ENCODE data around the gene WDR36. TPM values are rescaled to one million over a fixed set of nuclear protein-coding genes. Genes with fewer than 3 reads are reported as not detected.

The WDR36 gene
- total and polyA plus RNA-seq, 2 of the 13 experiments (the other 11 are each of a cell fraction or from before 2014, with no cell fraction given): 18.2 to 40.6 TPM

- H3K27ac ChIP-seq (ENCODE audit: extremely low read length, insufficient read depth, low read length): no peak overlapping the region
- no peak overlapping the region for H3K4me3 ChIP-seq (replicated peaks in 1 of 3; ENCODE audit: insufficient read depth in 1 of 3, low read depth in 2 of 3, low read length in 3 of 3)
- H4K20me1 ChIP-seq (ENCODE audit: insufficient read depth, low read length): no peaks in the 10 kb centered on the region
- H3K79me2 ChIP-seq (ENCODE audit: insufficient read depth, low read length): no peaks in the 10 kb centered on the region
- no peaks in the 10 kb centered on the region for H3K9me3 ChIP-seq (ENCODE audit: low read length)
- no peak overlapping the region for H3K9ac ChIP-seq (ENCODE audit: insufficient read depth, low read depth, low read length)
- ChIA-PET CTCF (ENCODE audit: low intra/inter-chr PET ratio, low total read pairs) (no interaction called here), POLR2A (no interaction called here)
- H2AFZ ChIP-seq (ENCODE audit: low read length): no peak overlapping the region
- DNase-seq (ENCODE audit: low spot score) (no peak), ATAC-seq (no peak), FAIRE-seq (no peak)
- H3K36me3 ChIP-seq (replicated peaks in 1 of 2; ENCODE audit: control insufficient read depth in 1 of 2, insufficient read depth in 2 of 2, low read length in 2 of 2): no peaks in the 10 kb centered on the region
- BruUV-seq (replicated peaks): no TSS peak
- no peaks in the 10 kb centered on the region; a peak in 1 of 5 replicates for H3K27me3 ChIP-seq (ENCODE audit: control insufficient read depth in 1 of 2, insufficient read depth in 2 of 2, low read length in 2 of 2)
- in situ Hi-C loops (cut with HindIII; ENCODE audit: extremely low pct_ligation_motif_present, low pct_unique_long_range_greater_than_20kb) (no loop called here), intact Hi-C loops (cut with micrococcal nuclease; ENCODE audit: unreplicated experiment) (no loop called here)
- no peak overlapping the region for H3K4me2 ChIP-seq (ENCODE audit: low read depth, low read length)
- WGBS (ENCODE audit: low lambda C conversion rate): 3% methylated on average over 2 of the region's 2 CpGs
- H3K4me1 ChIP-seq (ENCODE audit: insufficient read depth, low read length): no peaks in the 10 kb centered on the region
- TF ChIP-seq, protein P1, sequence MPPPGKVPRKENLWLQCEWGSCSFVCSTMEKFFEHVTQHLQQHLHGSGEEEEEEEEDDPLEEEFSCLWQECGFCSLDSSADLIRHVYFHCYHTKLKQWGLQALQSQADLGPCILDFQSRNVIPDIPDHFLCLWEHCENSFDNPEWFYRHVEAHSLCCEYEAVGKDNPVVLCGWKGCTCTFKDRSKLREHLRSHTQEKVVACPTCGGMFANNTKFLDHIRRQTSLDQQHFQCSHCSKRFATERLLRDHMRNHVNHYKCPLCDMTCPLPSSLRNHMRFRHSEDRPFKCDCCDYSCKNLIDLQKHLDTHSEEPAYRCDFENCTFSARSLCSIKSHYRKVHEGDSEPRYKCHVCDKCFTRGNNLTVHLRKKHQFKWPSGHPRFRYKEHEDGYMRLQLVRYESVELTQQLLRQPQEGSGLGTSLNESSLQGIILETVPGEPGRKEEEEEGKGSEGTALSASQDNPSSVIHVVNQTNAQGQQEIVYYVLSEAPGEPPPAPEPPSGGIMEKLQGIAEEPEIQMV (CRISPR knock-in tag; IDR thresholded peaks at IDR 0.05; ENCODE audit: low read depth): no peak
- no peak for TF ChIP-seq ZNF619 (CRISPR knock-in tag; IDR thresholded peaks at IDR 0.05)
- no peak for TF ChIP-seq ZNF143 (CRISPR knock-in tag; IDR thresholded peaks at IDR 0.05)
- no peak for TF ChIP-seq ZNF275 (CRISPR knock-in tag; IDR thresholded peaks at IDR 0.05; ENCODE audit: borderline replicate concordance)
- no peak for TF ChIP-seq PTBP1 (IDR thresholded peaks at IDR 0.05; ENCODE audit: low read depth, low read length, poor library complexity, severe bottlenecking)
- TF ChIP-seq ZNF841 (CRISPR knock-in tag; IDR thresholded peaks at IDR 0.05; ENCODE audit: borderline replicate concordance): no peak
- no peak for TF ChIP-seq REST (IDR thresholded peaks at IDR 0.05; ENCODE audit: borderline replicate concordance in 1 of 2, low read depth in 1 of 2, low read length in 2 of 2)
- TF ChIP-seq GABPB1 (CRISPR knock-in tag; IDR thresholded peaks at IDR 0.05): no peak
- TF ChIP-seq NFE2 (CRISPR knock-in tag; IDR thresholded peaks at IDR 0.05): no peak
- TF ChIP-seq, protein P2, sequence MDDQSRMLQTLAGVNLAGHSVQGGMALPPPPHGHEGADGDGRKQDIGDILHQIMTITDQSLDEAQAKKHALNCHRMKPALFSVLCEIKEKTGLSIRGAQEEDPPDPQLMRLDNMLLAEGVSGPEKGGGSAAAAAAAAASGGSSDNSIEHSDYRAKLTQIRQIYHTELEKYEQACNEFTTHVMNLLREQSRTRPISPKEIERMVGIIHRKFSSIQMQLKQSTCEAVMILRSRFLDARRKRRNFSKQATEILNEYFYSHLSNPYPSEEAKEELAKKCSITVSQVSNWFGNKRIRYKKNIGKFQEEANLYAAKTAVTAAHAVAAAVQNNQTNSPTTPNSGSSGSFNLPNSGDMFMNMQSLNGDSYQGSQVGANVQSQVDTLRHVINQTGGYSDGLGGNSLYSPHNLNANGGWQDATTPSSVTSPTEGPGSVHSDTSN (CRISPR knock-in tag; IDR thresholded peaks at IDR 0.05; ENCODE audit: borderline replicate concordance): no peak
- TF ChIP-seq, protein P3, sequence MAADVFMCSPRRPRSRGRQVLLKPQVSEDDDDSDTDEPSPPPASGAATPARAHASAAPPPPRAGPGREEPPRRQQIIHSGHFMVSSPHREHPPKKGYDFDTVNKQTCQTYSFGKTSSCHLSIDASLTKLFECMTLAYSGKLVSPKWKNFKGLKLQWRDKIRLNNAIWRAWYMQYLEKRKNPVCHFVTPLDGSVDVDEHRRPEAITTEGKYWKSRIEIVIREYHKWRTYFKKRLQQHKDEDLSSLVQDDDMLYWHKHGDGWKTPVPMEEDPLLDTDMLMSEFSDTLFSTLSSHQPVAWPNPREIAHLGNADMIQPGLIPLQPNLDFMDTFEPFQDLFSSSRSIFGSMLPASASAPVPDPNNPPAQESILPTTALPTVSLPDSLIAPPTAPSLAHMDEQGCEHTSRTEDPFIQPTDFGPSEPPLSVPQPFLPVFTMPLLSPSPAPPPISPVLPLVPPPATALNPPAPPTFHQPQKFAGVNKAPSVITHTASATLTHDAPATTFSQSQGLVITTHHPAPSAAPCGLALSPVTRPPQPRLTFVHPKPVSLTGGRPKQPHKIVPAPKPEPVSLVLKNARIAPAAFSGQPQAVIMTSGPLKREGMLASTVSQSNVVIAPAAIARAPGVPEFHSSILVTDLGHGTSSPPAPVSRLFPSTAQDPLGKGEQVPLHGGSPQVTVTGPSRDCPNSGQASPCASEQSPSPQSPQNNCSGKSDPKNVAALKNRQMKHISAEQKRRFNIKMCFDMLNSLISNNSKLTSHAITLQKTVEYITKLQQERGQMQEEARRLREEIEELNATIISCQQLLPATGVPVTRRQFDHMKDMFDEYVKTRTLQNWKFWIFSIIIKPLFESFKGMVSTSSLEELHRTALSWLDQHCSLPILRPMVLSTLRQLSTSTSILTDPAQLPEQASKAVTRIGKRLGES (CRISPR knock-in tag; IDR thresholded peaks at IDR 0.05; ENCODE audit: borderline replicate concordance): no peak
These were observed 45.9 kb downstream of the WDR36 start for GRCh38 chr5:111138096-111138495.
